Activated gamma-delta T cell (primary cell): ENCODE results near the gene SMYD3.

Source experiments
- DNase-seq: peaks from one replicate; lab custom pipeline; 2025; lab: John Stamatoyannopoulos, UW

The SMYD3 gene

GRCh38 chr1:245873883-245874671, 633.0 kb downstream of the SMYD3 start:
- no peak for DNase-seq

GRCh38 chr1:245873068-245873467, 634.0 kb downstream of the SMYD3 start:
- no peak for DNase-seq

- DNase-seq: no peak
Observed at GRCh38 chr1:245872475-245872874, 634.6 kb downstream of the SMYD3 start.

- DNase-seq: no peak
Observed at GRCh38 chr1:245871915-245872314, 635.2 kb downstream of the SMYD3 start.

GRCh38 chr1:245871191-245871590, 635.9 kb downstream of the SMYD3 start:
- no peak for DNase-seq

- no peak for DNase-seq
Observed at GRCh38 chr1:245870698-245871097, 636.4 kb downstream of the SMYD3 start.

- no peak for DNase-seq
Observed at GRCh38 chr1:245869847-245870246, 637.2 kb downstream of the SMYD3 start.

GRCh38 chr1:245867738-245868137, 639.3 kb downstream of the SMYD3 start:
- DNase-seq: no peak

GRCh38 chr1:245864872-245865271, 642.2 kb downstream of the SMYD3 start:
- no peak for DNase-seq

GRCh38 chr1:245863566-245864184, 643.4 kb downstream of the SMYD3 start:
- no peak for DNase-seq

GRCh38 chr1:245862812-245863540, 644.1 kb downstream of the SMYD3 start:
- no peak for DNase-seq

- DNase-seq: no peak
Observed at GRCh38 chr1:245860657-245861544, 646.2 kb downstream of the SMYD3 start.

- no peak for DNase-seq
Observed at GRCh38 chr1:245859493-245860114, 647.5 kb downstream of the SMYD3 start.

GRCh38 chr1:245858722-245859492, 648.2 kb downstream of the SMYD3 start:
- DNase-seq: no peak

- no peak for DNase-seq
Observed at GRCh38 chr1:245858022-245858721, 648.9 kb downstream of the SMYD3 start.

- no peak for DNase-seq
Observed at GRCh38 chr1:245856944-245857531, 650.0 kb downstream of the SMYD3 start.

- DNase-seq: no peak
Observed at GRCh38 chr1:245855846-245856730, 651.0 kb downstream of the SMYD3 start.

- no peak for DNase-seq
Observed at GRCh38 chr1:245853291-245853690, 653.8 kb downstream of the SMYD3 start.

GRCh38 chr1:245843101-245843500, 664.0 kb downstream of the SMYD3 start:
- no peak for DNase-seq
